ENCODE results near the gene MRPL48. TPM values are rescaled to one million over a fixed set of nuclear protein-coding genes. Genes with fewer than 3 reads are reported as not detected.

The MRPL48 gene
- total and polyA plus RNA-seq, 7 experiments from 2014 or later, result 20.3 to 88.7 (median 27.9) TPM

- Histone ChIP-seq H3K9me3 (ENCODE audit: control insufficient read depth in 2 of 3, low read length in 3 of 3) (no peaks in the 10 kb centered on the region), H3K4me1 (ENCODE audit: control insufficient read depth in 2 of 2, insufficient read depth in 2 of 2, low read length in 2 of 2) (peaks cover 3 to 7% of the 10 kb centered on the region in 2 donors), H3K27ac (ENCODE audit: low read depth, low read length) (no peak overlapping the region), H3K4me3 (ENCODE audit: low read length) (no peak overlapping the region), H3K27me3 (ENCODE audit: control insufficient read depth in 2 of 2, insufficient read depth in 2 of 2, low read length in 2 of 2) (no peaks in the 10 kb centered on the region), H3K36me3 (ENCODE audit: control insufficient read depth in 2 of 3, insufficient read depth in 3 of 3, low read length in 3 of 3) (peaks cover 0 to 44% (median 0%) of the 10 kb centered on the region in 3 experiments)
- Mint-ChIP-seq H3K27me3 (no peaks in the 10 kb centered on the region), H3K36me3 (peaks cover 5 to 24% (median 18%) of the 10 kb centered on the region in 5 donors), H3K27ac (peak overlapping the region in 5 of 9 donors; percentile 23 to 84 (median 56)), H3K4me3 (no peak overlapping the region), H3K4me1 (peaks cover 7 to 21% (median 18%) of the 10 kb centered on the region in 7 donors), H3K9me3 (no peaks in the 10 kb centered on the region)
- ChIA-PET POLR2A (interaction anchor here (1.4 to 1.6 kb wide), 2 partner anchors 8 to 82 kb away, joined by 4 to 5 read pairs; partner anchors contain the start of gene MRPL48), CTCF (no interaction called here)
- intact Hi-C loops (cut with micrococcal nuclease), result no loop called here
- ATAC-seq (no peak), DNase-seq (no peak)
Observed at GRCh38 chr11:73870261-73870660, 82.6 kb downstream of the MRPL48 start.

- DNase-seq (no peak), ATAC-seq (no peak)
- Histone ChIP-seq H3K4me1 (ENCODE audit: control insufficient read depth in 2 of 2, insufficient read depth in 2 of 2, low read length in 2 of 2) (peaks cover 17 to 19% of the 10 kb centered on the region in 2 donors), H3K27ac (ENCODE audit: low read depth, low read length) (no peak overlapping the region), H3K27me3 (ENCODE audit: control insufficient read depth in 2 of 2, insufficient read depth in 2 of 2, low read length in 2 of 2) (no peaks in the 10 kb centered on the region), H3K4me3 (ENCODE audit: low read length) (no peak overlapping the region), H3K36me3 (ENCODE audit: control insufficient read depth in 2 of 3, insufficient read depth in 3 of 3, low read length in 3 of 3) (peaks cover 0 to 47% (median 0%) of the 10 kb centered on the region in 3 experiments), H3K9me3 (ENCODE audit: control insufficient read depth in 2 of 3, low read length in 3 of 3) (no peaks in the 10 kb centered on the region)
- CTCF ChIA-PET, result no interaction called here
- Mint-ChIP-seq H3K4me1 (peaks cover 25 to 42% (median 38%) of the 10 kb centered on the region in 7 donors), H3K4me3 (no peak overlapping the region), H3K9me3 (peaks cover 0 to 2% (median 0%) of the 10 kb centered on the region in 11 donors), H3K27ac (peak overlapping the region in 5 of 9 donors; percentile 28 to 72 (median 48)), H3K27me3 (no peaks in the 10 kb centered on the region), H3K36me3 (peaks cover 5 to 24% (median 18%) of the 10 kb centered on the region in 5 donors)
- intact Hi-C loops (cut with micrococcal nuclease), result no loop called here
- POLR2A ChIA-PET, result no interaction called here
Observed at GRCh38 chr11:73872749-73873357, 85.2 kb downstream of the MRPL48 start.

- DNase-seq (no peak), ATAC-seq (no peak)
- Histone ChIP-seq H3K9me3 (ENCODE audit: control insufficient read depth in 2 of 3, low read length in 3 of 3) (no peaks in the 10 kb centered on the region), H3K4me3 (ENCODE audit: low read length) (peak overlapping the region; percentile 94), H3K27me3 (ENCODE audit: control insufficient read depth in 2 of 2, insufficient read depth in 2 of 2, low read length in 2 of 2) (no peaks in the 10 kb centered on the region), H3K36me3 (ENCODE audit: control insufficient read depth in 2 of 3, insufficient read depth in 3 of 3, low read length in 3 of 3) (peaks cover 0 to 43% (median 0%) of the 10 kb centered on the region in 3 experiments), H3K4me1 (ENCODE audit: control insufficient read depth in 2 of 2, insufficient read depth in 2 of 2, low read length in 2 of 2) (peaks cover 17 to 19% of the 10 kb centered on the region in 2 donors), H3K27ac (ENCODE audit: low read depth, low read length) (peak overlapping the region; percentile 88)
- ChIA-PET CTCF (interaction anchor here (0.7 kb wide), 1 partner anchor 25 kb away, joined by 5 read pairs; no protein-coding TSS in a partner anchor), POLR2A (interaction anchor here (1.2 kb wide), 1 partner anchor 96 kb away, joined by 3 read pairs; no protein-coding TSS in a partner anchor)
- H3K4me1 Mint-ChIP-seq, result peaks cover 22 to 55% (median 43%) of the 10 kb centered on the region in 7 donors
- H3K4me3 Mint-ChIP-seq, result peak overlapping the region; percentile 94 to 98 (median 96)
- H3K9me3 Mint-ChIP-seq, result peaks cover 0 to 2% (median 0%) of the 10 kb centered on the region in 11 donors
- H3K27ac Mint-ChIP-seq, result peak overlapping the region; percentile 92 to 100 (median 97)
- peaks cover 5 to 22% (median 14%) of the 10 kb centered on the region in 5 donors for H3K36me3 Mint-ChIP-seq
- intact Hi-C loops (cut with micrococcal nuclease), result loop anchor here in 1 of 2 donors (5.0 kb wide), 1 partner anchor 617 kb away; the partner anchor contains the start of gene LIPT2
- no peaks in the 10 kb centered on the region for H3K27me3 Mint-ChIP-seq
Observed at GRCh38 chr11:73875380-73875779, 87.7 kb downstream of the MRPL48 start.

GRCh38 chr11:73875840-73876239, 88.2 kb downstream of the MRPL48 start:
- peak overlapping the region; percentile 94 to 98 (median 96) for H3K4me3 Mint-ChIP-seq
- ChIA-PET POLR2A (interaction anchor here (1.2 kb wide), 1 partner anchor 96 kb away, joined by 3 read pairs; no protein-coding TSS in a partner anchor), CTCF (interaction anchor here (0.7 kb wide), 1 partner anchor 24 kb away, joined by 5 read pairs; no protein-coding TSS in a partner anchor)
- intact Hi-C loops (cut with micrococcal nuclease), result loop anchor here (1.0 to 5.0 kb wide), 10 partner anchors 88 to 1947 kb away; partner anchors contain the start of genes FAM168A (in 2 of the 2), LIPT2 (in 2 of the 2), PGM2L1 (in 1 of the 2) and RAB6A (in 1 of the 2)
- Histone ChIP-seq H3K9me3 (ENCODE audit: control insufficient read depth in 2 of 3, low read length in 3 of 3) (no peaks in the 10 kb centered on the region), H3K4me1 (ENCODE audit: control insufficient read depth in 2 of 2, insufficient read depth in 2 of 2, low read length in 2 of 2) (peaks cover 17 to 19% of the 10 kb centered on the region in 2 donors), H3K27me3 (ENCODE audit: control insufficient read depth in 2 of 2, insufficient read depth in 2 of 2, low read length in 2 of 2) (no peaks in the 10 kb centered on the region), H3K36me3 (ENCODE audit: control insufficient read depth in 2 of 3, insufficient read depth in 3 of 3, low read length in 3 of 3) (peaks cover 0 to 38% (median 0%) of the 10 kb centered on the region in 3 experiments), H3K4me3 (ENCODE audit: low read length) (peak overlapping the region; percentile 94), H3K27ac (ENCODE audit: low read depth, low read length) (peak overlapping the region; percentile 88)
- ATAC-seq (no peak), DNase-seq (no peak)
- H3K27ac Mint-ChIP-seq, result peak overlapping the region; percentile 92 to 100 (median 97)
- H3K27me3 Mint-ChIP-seq, result no peaks in the 10 kb centered on the region
- H3K4me1 Mint-ChIP-seq, result peaks cover 20 to 55% (median 43%) of the 10 kb centered on the region in 7 donors
- H3K36me3 Mint-ChIP-seq, result peaks cover 5 to 21% (median 14%) of the 10 kb centered on the region in 5 donors
- H3K9me3 Mint-ChIP-seq, result peaks cover 0 to 2% (median 0%) of the 10 kb centered on the region in 11 donors

- Mint-ChIP-seq H3K4me3 (peak within 1 kb of the TSS; percentile 94 to 98 (median 96)), H3K9me3 (peaks cover 0 to 2% (median 0%) of the 10 kb centered on the region in 11 donors), H3K27ac (peak within 1 kb of the TSS; percentile 92 to 100 (median 97)), H3K36me3 (peaks cover 5 to 21% (median 11%) of the 10 kb centered on the region in 5 donors), H3K4me1 (peaks cover 20 to 55% (median 43%) of the 10 kb centered on the region in 7 donors), H3K27me3 (no peaks in the 10 kb centered on the region)
- no peaks in the 10 kb centered on the region for H3K27me3 ChIP-seq (ENCODE audit: control insufficient read depth in 2 of 2, insufficient read depth in 2 of 2, low read length in 2 of 2)
- peak within 1 kb of the TSS; percentile 94 for H3K4me3 ChIP-seq (ENCODE audit: low read length)
- peak; percentile 99 for ATAC-seq
- H3K27ac ChIP-seq (ENCODE audit: low read depth, low read length), result peak within 1 kb of the TSS; percentile 88
- peaks cover 0 to 30% (median 0%) of the 10 kb centered on the region in 3 experiments for H3K36me3 ChIP-seq (ENCODE audit: control insufficient read depth in 2 of 3, insufficient read depth in 3 of 3, low read length in 3 of 3)
- CTCF ChIA-PET, result interaction anchor here (0.7 kb wide), 1 partner anchor 56 kb away, joined by 4 read pairs; no protein-coding TSS in a partner anchor
- H3K4me1 ChIP-seq (ENCODE audit: control insufficient read depth in 2 of 2, insufficient read depth in 2 of 2, low read length in 2 of 2), result peaks cover 17 to 19% of the 10 kb centered on the region in 2 donors
- POLR2A ChIA-PET, result interaction anchor here (0.9 to 1.2 kb wide), 4 partner anchors 10 to 716 kb away, joined by 3 to 7 read pairs (median 3); partner anchors contain the start of gene POLD3
- H3K9me3 ChIP-seq (ENCODE audit: control insufficient read depth in 2 of 3, low read length in 3 of 3), result no peaks in the 10 kb centered on the region
- DNase-seq, result peak; percentile 72 to 95 (median 94)
- intact Hi-C loops (cut with micrococcal nuclease), result loop anchor here (1.0 to 5.0 kb wide), 11 partner anchors 88 to 1948 kb away; partner anchors contain the start of genes C2CD3 (in 2 of the 2), FAM168A (in 2 of the 2), LIPT2 (in 2 of the 2) and PPME1 (in 2 of the 2)
Observed at GRCh38 chr11:73876424-73877310, 89.0 kb downstream of the MRPL48 start, which contains the start of the genes COA4 and PAAF1. Gene COA4, minus strand, starts transcription at chr11:73876846. Its CDS starts 3,468 bp downstream, at chr11:73873378. Gene PAAF1, plus strand, starts transcription at chr11:73876999. Its CDS starts 23 bp downstream, at chr11:73877022.

All from naive thymus-derived CD4-positive, alpha-beta T cell (primary cell).